H1 (cell line): ENCODE results near the gene RHBDF1. TPM values are rescaled to one million over a fixed set of nuclear protein-coding genes. Genes with fewer than 3 reads are reported as not detected.

Experiments
- CTCF ChIA-PET: fragments of 300-600 bp; sonication (Branson Sonifier 250); formaldehyde crosslinking; loops from one replicate; lab custom pipeline; 2021; ENCODE audit not compliant: partially characterized antibody; lab: Charles Lee
- POLR2A ChIA-PET: fragments of 300-600 bp; sonication (Branson Sonifier 250); formaldehyde crosslinking; loops from one replicate; lab custom pipeline; 2021; ENCODE audit warnings: inconsistent platforms; ENCODE audit not compliant: partially characterized antibody; lab: Charles Lee
- DNase-seq, 2 experiments: peaks; one replicate each; pipeline versions ENCODE4 v3.0.0 to v3.0.0-alpha.2; 2010 to 2022; ENCODE audit warnings: low spot score in 2 of 2, low read depth in 1 of 2, mixed read lengths in 1 of 2
- FAIRE-seq: peaks from 2 replicates; lab custom pipeline; 2011; peaks lifted over from hg19 to GRCh38; lab: Jason Lieb, UNC
- H2AFZ ChIP-seq: 2 replicates; pipeline ENCODE4 v1.8.1; 2012; ENCODE audit warnings: low read length, inconsistent platforms
- H2AK5ac ChIP-seq: 2 replicates; pipeline ENCODE4 v1.6.1; 2013; ENCODE audit warnings: low read depth, low read length
- H2BK120ac ChIP-seq: replicated peaks from 2 replicates; pipeline ENCODE3; 2013; ENCODE audit warnings: low read depth, low read length, inconsistent platforms
- H2BK12ac ChIP-seq: 2 replicates; pipeline ENCODE4 v1.6.1; 2013; ENCODE audit warnings: low read depth, low read length
- H2BK15ac ChIP-seq: 2 replicates; pipeline ENCODE4 v1.6.1; 2013; ENCODE audit warnings: low read length
- H2BK20ac ChIP-seq: 2 replicates; pipeline ENCODE4 v1.6.1; 2013; ENCODE audit warnings: low read length
- H2BK5ac ChIP-seq: 2 replicates; pipeline ENCODE4 v1.6.1; 2013; ENCODE audit warnings: low read depth, low read length
- H3K14ac ChIP-seq: 2 replicates; pipeline ENCODE4 v1.6.1; 2013; ENCODE audit warnings: inconsistent platforms; ENCODE audit not compliant: insufficient read length
- H3K18ac ChIP-seq: 2 replicates; pipeline ENCODE4 v1.6.1; 2013; ENCODE audit warnings: low read length; ENCODE audit errors: extremely low read depth
- H3K23ac ChIP-seq: 2 replicates; pipeline ENCODE4 v1.6.1; 2013; ENCODE audit warnings: inconsistent platforms; ENCODE audit not compliant: insufficient read length
- H3K23me2 ChIP-seq: 2 replicates; pipeline ENCODE4 v1.6.1; 2013; ENCODE audit warnings: low read depth, low read length
- H3K27ac ChIP-seq: 2 replicates; pipeline ENCODE4 v1.6.1; 2011; ENCODE audit warnings: low read depth, low read length, inconsistent platforms
- H3K27me3 ChIP-seq, 4 experiments: replicated peaks in 1 of 4; 1 replicate in 1 of 4; 2 replicates in 3 of 4; pipeline versions ENCODE4 v1.6.1 to v1.8.1; 2011 to 2013; ENCODE audit warnings: low read length in 3 of 4, mild to moderate bottlenecking in 3 of 4, inconsistent platforms in 2 of 4, mixed read lengths in 2 of 4, moderate library complexity in 1 of 4; ENCODE audit not compliant: control insufficient read depth in 3 of 4, insufficient read depth in 3 of 4; ENCODE audit errors: extremely low read depth in 1 of 4
- H3K36me3 ChIP-seq, 4 experiments: 2 replicates each; pipeline versions ENCODE4 v1.6.1 to v1.8.1; 2011 to 2013; ENCODE audit warnings: mild to moderate bottlenecking in 4 of 4, low read length in 3 of 4, moderate library complexity in 2 of 4, control low read depth in 1 of 4, inconsistent platforms in 1 of 4; ENCODE audit not compliant: insufficient read depth in 4 of 4, control insufficient read depth in 2 of 4
- H3K4ac ChIP-seq: replicated peaks from 2 replicates; pipeline ENCODE3; 2013; ENCODE audit warnings: low read length, low read depth, mixed read lengths, inconsistent platforms; ENCODE audit not compliant: insufficient read length
- H3K4me1 ChIP-seq, 4 experiments: replicated peaks in 1 of 4; 1 replicate in 1 of 4; 2 replicates in 3 of 4; pipeline versions ENCODE4 v1.6.1 to v1.8.1; 2011 to 2013; ENCODE audit warnings: low read length in 3 of 4, inconsistent platforms in 2 of 4, mixed read lengths in 1 of 4; ENCODE audit not compliant: insufficient read depth in 4 of 4, control insufficient read depth in 3 of 4
- H3K4me2 ChIP-seq, 2 experiments: 2 replicates each; pipeline versions ENCODE4 v1.6.1 to v1.8.1; 2011 to 2013; ENCODE audit warnings: low read depth in 2 of 2, low read length in 2 of 2, control low read depth in 1 of 2, inconsistent platforms in 1 of 2, mild to moderate bottlenecking in 1 of 2; ENCODE audit not compliant: insufficient read depth in 1 of 2
- H3K4me3 ChIP-seq, 4 experiments: fragments of 200-600, 300-600 bp in 1 of 4; sonication (generic), shearing (Covaris generic), sonication (Bioruptor Twin) in 1 of 4; 2 replicates each; pipeline versions ENCODE4 v1.5.1 to v1.8.1; 2011 to 2016; ENCODE audit warnings: low read length in 4 of 4, low read depth in 3 of 4, control low read depth in 2 of 4, inconsistent platforms in 2 of 4, mild to moderate bottlenecking in 2 of 4, mixed read lengths in 1 of 4, moderate library complexity in 1 of 4; ENCODE audit not compliant: insufficient read depth in 2 of 4; ENCODE audit errors: extremely low read depth in 1 of 4
- H3K56ac ChIP-seq: replicated peaks from 2 replicates; pipeline ENCODE3; 2013; ENCODE audit warnings: low read depth, mild to moderate bottlenecking, mixed read lengths, low read length, inconsistent platforms; ENCODE audit not compliant: insufficient read length
- H3K79me1 ChIP-seq: 2 replicates; pipeline ENCODE4 v1.6.1; 2013; ENCODE audit warnings: low read depth, low read length, control low read depth
- H3K79me2 ChIP-seq, 2 experiments: 2 replicates each; pipeline versions ENCODE4 v1.6.1 to v1.8.1; 2012 to 2013; ENCODE audit warnings: low read length in 2 of 2, mild to moderate bottlenecking in 2 of 2, inconsistent platforms in 1 of 2; ENCODE audit not compliant: insufficient read depth in 2 of 2, control insufficient read depth in 1 of 2
- H3K9ac ChIP-seq, 4 experiments: replicated peaks in 1 of 4; 1 replicate in 1 of 4; 2 replicates in 3 of 4; pipeline versions ENCODE4 v1.6.1 to v1.8.1; 2011 to 2013; ENCODE audit warnings: low read depth in 3 of 4, low read length in 3 of 4, control low read depth in 2 of 4, mild to moderate bottlenecking in 2 of 4, moderate library complexity in 2 of 4, inconsistent platforms in 1 of 4; ENCODE audit errors: extremely low read depth in 1 of 4
- H3K9me3 ChIP-seq, 2 experiments: 2 replicates each; pipeline versions ENCODE4 v1.6.1 to v1.8.1; 2012 to 2013; ENCODE audit warnings: mild to moderate bottlenecking in 2 of 2, moderate library complexity in 2 of 2, control low read depth in 1 of 2, inconsistent platforms in 1 of 2, low read depth in 1 of 2, low read length in 1 of 2, mixed read lengths in 1 of 2; ENCODE audit not compliant: insufficient read depth in 2 of 2
- H4K20me1 ChIP-seq, 2 experiments: replicated peaks in 1 of 2; 2 replicates each; pipeline versions ENCODE3 to v1.8.1; 2011 to 2013; ENCODE audit warnings: inconsistent platforms in 2 of 2, low read length in 2 of 2, mild to moderate bottlenecking in 1 of 2; ENCODE audit not compliant: insufficient read depth in 2 of 2, control insufficient read depth in 1 of 2
- H4K5ac ChIP-seq: 2 replicates; pipeline ENCODE4 v1.6.1; 2013; ENCODE audit warnings: low read length, low read depth, mixed read lengths, inconsistent platforms; ENCODE audit not compliant: insufficient read length
- H4K8ac ChIP-seq: 2 replicates; pipeline ENCODE4 v1.8.0; 2013; ENCODE audit warnings: mild to moderate bottlenecking, moderate library complexity, low read length, inconsistent platforms; ENCODE audit not compliant: insufficient read depth; ENCODE audit errors: extremely low read depth
- H4K91ac ChIP-seq: replicated peaks from 2 replicates; pipeline ENCODE3; 2013; ENCODE audit warnings: low read length, mixed read lengths, inconsistent platforms; ENCODE audit not compliant: insufficient read length
- ATF3 ChIP-seq: IDR thresholded peaks from 2 replicates; pipeline ENCODE4 v1.6.1; 2011; ENCODE audit warnings: low read depth, mild to moderate bottlenecking, low read length; ENCODE audit not compliant: insufficient read depth
- BCL11A ChIP-seq, 2 experiments: IDR thresholded peaks; one replicate each; pipeline ENCODE4 v1.6.1; 2011; ENCODE audit warnings: low read depth in 2 of 2, low read length in 2 of 2, mild to moderate bottlenecking in 2 of 2
- EGR1 ChIP-seq: IDR thresholded peaks from 2 replicates; pipeline ENCODE4 v1.6.1; 2011; ENCODE audit warnings: low read depth, low read length, borderline replicate concordance
- TBP ChIP-seq: IDR thresholded peaks from 2 replicates; pipeline ENCODE4 v1.6.1; 2011; ENCODE audit warnings: low read depth, low read length, improper control_type of control experiment
- WGBS, 2 experiments: shearing (Covaris generic) in 1 of 2; methylation state at CpG; one replicate each; pipeline versions ENCODE4 v1.1.6 to v1.1.7; 2013 to 2015; ENCODE audit warnings: low lambda C conversion rate in 2 of 2, mixed read lengths in 2 of 2, inconsistent platforms in 1 of 2, low coverage in 1 of 2, missing lambda C conversion rate in 1 of 2; ENCODE audit not compliant: insufficient replicate concordance in 2 of 2, insufficient coverage in 1 of 2, insufficient read length in 1 of 2; ENCODE audit errors: extremely low coverage in 1 of 2, missing lambda C conversion rate in 1 of 2; 5-methylcytosine and 5-hydroxymethylcytosine counted together
- polyA plus RNA-seq, 7 experiments: library from polyadenylated mRNA; depleted of rRNA in 3 of 7; stranded (reverse) in 5 of 7; unstranded in 2 of 7; fragments of >200 nt in 5 of 7; fragments of 200-250 nt in 2 of 7; gene quantifications; 1 replicate in 5 of 7; 2 replicates in 1 of 7; 4 replicates in 1 of 7; pipeline versions ENCODE4 v1.2.1 to v1.2.3, GENCODE V29; 2011 to 2013; ENCODE audit warnings: missing spikeins in 2 of 7, mixed read lengths in 2 of 7
- total RNA-seq: library from RNA; stranded (reverse); fragmentation: NEBNext Ultra II Directional; extraction: Animal tissue kit (Norgen Biotek cat#: 25700); gene quantifications from 2 replicates; pipeline ENCODE4 v1.2.1, GENCODE V29; 2021

The RHBDF1 gene
- total and polyA plus RNA-seq, 2 of the 8 experiments (the other 6 are each of a cell fraction or from before 2014, with no cell fraction given): 37.4 to 51.6 TPM

- H3K79me2 ChIP-seq: no peaks in the 10 kb centered on the region
- no peak overlapping the region for H2BK12ac ChIP-seq
- no peak for FAIRE-seq
- H2AFZ ChIP-seq: no peak overlapping the region
- TF ChIP-seq TBP: 0 out of 2 replicates have a peak, but pooled peaks have one; percentile 22
- no peak for TF ChIP-seq ATF3
- TF ChIP-seq EGR1: no peak
- no peak for TF ChIP-seq BCL11A (IDR thresholded peaks at IDR 0.05; ENCODE audit: low read depth in 2 of 2, low read length in 2 of 2)
- ChIA-PET CTCF (interaction anchor here (1.4 kb wide), 2 partner anchors 30 to 78 kb away, joined by 4 to 6 read pairs; no protein-coding TSS in a partner anchor), POLR2A (interaction anchor here (1.0 to 1.5 kb wide), 7 partner anchors 10 to 55 kb away, joined by 3 to 5 read pairs (median 4); partner anchors contain the start of genes MPG and POLR3K)
- H3K36me3 ChIP-seq: peaks cover 12 to 32% (median 27%) of the 10 kb centered on the region in 4 experiments; a peak in 7 of 8 replicates
- no peaks in the 10 kb centered on the region for H3K27me3 ChIP-seq
- no peaks in the 10 kb centered on the region; a peak in 1 of 4 replicates for H3K9me3 ChIP-seq
- no peak overlapping the region for H3K4ac ChIP-seq
- 92% methylated on average over 12 of the region's 13 CpGs; no CpG with 5 or more reads in 1 of the 2 experiments for WGBS, 2 experiments
- no peak overlapping the region for H2BK20ac ChIP-seq
- H4K91ac ChIP-seq: no peak overlapping the region
- no peaks in the 10 kb centered on the region; a peak in 1 of 7 replicates for H3K4me1 ChIP-seq
- H2BK15ac ChIP-seq: no peak overlapping the region
- no peak overlapping the region for H3K23ac ChIP-seq
- no peak overlapping the region for H3K4me3 ChIP-seq
- no peak overlapping the region for H3K56ac ChIP-seq
- H3K14ac ChIP-seq: no peak overlapping the region
- H3K23me2 ChIP-seq: peaks cover under 1% of the 10 kb centered on the region; the same call in 1 of the 2 replicates
- no peak for DNase-seq
- no peak overlapping the region; the same call in 1 of the 2 replicates for H3K27ac ChIP-seq
- H2BK5ac ChIP-seq: no peak overlapping the region
- no peak overlapping the region for H3K9ac ChIP-seq
- peaks cover 2% of the 10 kb centered on the region; the same call in 1 of the 2 replicates for H3K79me1 ChIP-seq
- H4K8ac ChIP-seq: no peak overlapping the region; the same call in none of the 2 replicates
- H2BK120ac ChIP-seq: no peak overlapping the region
- H3K4me2 ChIP-seq: no peak overlapping the region
- peaks cover 0 to 16% of the 10 kb centered on the region in 2 experiments for H4K20me1 ChIP-seq
- H4K5ac ChIP-seq: no peak overlapping the region
- no peak overlapping the region for H3K18ac ChIP-seq
- H2AK5ac ChIP-seq: no peak overlapping the region
Measured at GRCh38 chr16:38941-39892, 33.2 kb downstream of the RHBDF1 start.
